B cell (primary cell): ENCODE measurements around the gene GLCCI1. TPM values are rescaled to one million over a fixed set of nuclear protein-coding genes. Genes with fewer than 3 reads are reported as not detected.

Experiments used
- ATAC-seq: fragments of 200-7000 bp; cut with Tn5 transposase; one replicate; pipeline ENCODE4 v1.10.0; 2021; ENCODE audit warnings: low read depth, mild to moderate bottlenecking, moderate number of reproducible peaks, moderate library complexity
- CTCF ChIA-PET: fragments of 350-600 bp; sonication (Branson Sonifier 250); formaldehyde crosslinking; loops from one replicate; lab custom pipeline; 2021; ENCODE audit warnings: antibody characterized with exemption, inconsistent platforms; lab: Charles Lee
- POLR2A ChIA-PET: fragments of 350-600 bp; sonication (Branson Sonifier 250); formaldehyde crosslinking; loops from one replicate; lab custom pipeline; 2021; ENCODE audit warnings: antibody characterized with exemption; lab: Charles Lee
- DNase-seq: peaks from one replicate; pipeline ENCODE4 v3.0.0; 2013
- H2AFZ ChIP-seq: 2 replicates; pipeline ENCODE4 v1.6.1; 2012; ENCODE audit warnings: mild to moderate bottlenecking, low read depth, low read length; ENCODE audit not compliant: insufficient read depth, poor library complexity, severe bottlenecking
- H3K27ac ChIP-seq, 2 donors: 1 replicate in 1 of 2; 2 replicates in 1 of 2; pipeline ENCODE4 v1.5.1; 2012 to 2013; ENCODE audit warnings: low read length in 2 of 2, mild to moderate bottlenecking in 2 of 2, moderate library complexity in 1 of 2
- H3K27me3 ChIP-seq, 4 experiments: fragments of 200-600 bp in 1 of 4; sonication (generic) in 1 of 4; replicated peaks in 1 of 4; 1 replicate in 2 of 4; 2 replicates in 2 of 4; pipeline versions ENCODE4 v1.6.1 to v1.7.0; 2013 to 2016; ENCODE audit warnings: low read length in 3 of 4, mild to moderate bottlenecking in 2 of 4, mixed read lengths in 1 of 4, moderate library complexity in 1 of 4; ENCODE audit not compliant: insufficient read depth in 4 of 4, control insufficient read depth in 3 of 4; ENCODE audit errors: control extremely low read depth in 1 of 4
- H3K36me3 ChIP-seq, 2 experiments: replicated peaks in 1 of 2; 1 replicate in 1 of 2; 2 replicates in 1 of 2; pipeline versions ENCODE4 v1.6.1 to v1.7.1; 2013; ENCODE audit warnings: low read length in 1 of 2; ENCODE audit not compliant: insufficient read depth in 2 of 2, control insufficient read depth in 1 of 2; ENCODE audit errors: control extremely low read depth in 1 of 2, extremely low read depth in 1 of 2
- H3K4me1 ChIP-seq, 2 donors: fragments of 200-600 bp in 1 of 2; sonication (generic) in 1 of 2; 1 replicate in 1 of 2; 2 replicates in 1 of 2; pipeline versions ENCODE4 v1.5.1 to v1.6.1; 2013 to 2017; ENCODE audit warnings: low read length in 2 of 2; ENCODE audit not compliant: control insufficient read depth in 2 of 2, insufficient read depth in 2 of 2
- H3K4me2 ChIP-seq: replicated peaks from 2 replicates; pipeline ENCODE3; 2012; ENCODE audit warnings: mild to moderate bottlenecking, low read depth, low read length; ENCODE audit not compliant: poor library complexity, severe bottlenecking
- H3K4me3 ChIP-seq, 5 experiments: fragments of 200-600 bp in 1 of 5; sonication (generic) in 1 of 5; 1 replicate in 3 of 5; 2 replicates in 2 of 5; pipeline versions ENCODE4 v1.5.1 to v1.7.0; 2011 to 2016; ENCODE audit warnings: low read length in 4 of 5, mild to moderate bottlenecking in 4 of 5, low read depth in 2 of 5, control low read depth in 1 of 5, moderate library complexity in 1 of 5; ENCODE audit not compliant: insufficient read depth in 1 of 5; ENCODE audit errors: control extremely low read depth in 1 of 5, extremely low read depth in 1 of 5
- H3K79me2 ChIP-seq: fragments of 200-600 bp; sonication (generic); one replicate; pipeline ENCODE4 v1.6.0; 2016; ENCODE audit warnings: low read length; ENCODE audit not compliant: control insufficient read depth, insufficient read depth
- H3K9ac ChIP-seq: fragments of 200-600 bp; sonication (generic); 2 replicates; pipeline ENCODE4 v1.6.1; 2017; ENCODE audit warnings: mild to moderate bottlenecking, low read length, moderate library complexity
- H3K9me3 ChIP-seq, 3 donors: one replicate each; pipeline versions ENCODE4 v1.6.1 to v1.7.1; 2013; ENCODE audit warnings: low read length in 2 of 3; ENCODE audit not compliant: control insufficient read depth in 2 of 3, insufficient read depth in 1 of 3; ENCODE audit errors: control extremely low read depth in 1 of 3
- H4K20me1 ChIP-seq: 2 replicates; pipeline ENCODE4 v1.6.0; 2012; ENCODE audit warnings: mild to moderate bottlenecking, low read length; ENCODE audit not compliant: insufficient read depth, control insufficient read depth, poor library complexity, severe bottlenecking
- H3K27ac Mint-ChIP-seq: one replicate; pipeline ENCODE4 v1.8.0; 2021; ENCODE audit warnings: mixed read lengths
- H3K27me3 Mint-ChIP-seq: one replicate; pipeline ENCODE4 v1.8.0; 2021; ENCODE audit warnings: mixed read lengths
- H3K4me1 Mint-ChIP-seq: one replicate; pipeline ENCODE4 v1.8.0; 2021; ENCODE audit warnings: mixed read lengths
- H3K4me3 Mint-ChIP-seq: one replicate; pipeline ENCODE4 v1.8.0; 2021; ENCODE audit warnings: mixed read lengths
- H3K9me3 Mint-ChIP-seq: one replicate; pipeline ENCODE4 v1.8.0; 2022; ENCODE audit warnings: mixed read lengths; ENCODE audit not compliant: insufficient read depth
- CTCF ChIP-seq: fragments of 200-600 bp; IDR thresholded peaks from one replicate; pipeline ENCODE4 v1.8.0; 2022; ENCODE audit warnings: antibody characterized with exemption, mild to moderate bottlenecking
- EZH2 ChIP-seq: IDR thresholded peaks from 2 replicates; pipeline ENCODE4 v1.6.1; 2012; ENCODE audit warnings: borderline replicate concordance, low read depth, mild to moderate bottlenecking, moderate library complexity, low read length; ENCODE audit not compliant: insufficient read depth, poor library complexity, severe bottlenecking
- intact Hi-C: fragments of 100-400 bp; cut with micrococcal nuclease; formaldehyde crosslinking; loops from one replicate; pipeline ENCODE4 v1.10.0; 2022
- polyA plus RNA-seq: library from polyadenylated mRNA; depleted of rRNA; stranded (reverse); fragments of >200 nt; gene quantifications from 2 replicates; pipeline ENCODE4 v1.2.3, GENCODE V29; 2012
- total RNA-seq, 2 donors: library from RNA; stranded (reverse); fragments of 120-200 nt in 1 of 2; gene quantifications; 1 replicate in 1 of 2; 2 replicates in 1 of 2; pipeline versions ENCODE4 v1.2.3 to v1.2.4, GENCODE V29; 2013 to 2022

GLCCI1 gene
- total and polyA plus RNA-seq, 2 donors (not counting 1 experiment from before 2014, with no cell fraction given), result 17.7 to 50.3 TPM

GRCh38 chr7:8052824-8053223 is 84.2 kb downstream of the GLCCI1 start:
- Histone ChIP-seq H3K4me2 (no peak overlapping the region), H3K9me3 (no peaks in the 10 kb centered on the region), H3K36me3 (peaks cover 1 to 19% of the 10 kb centered on the region in 2 experiments), H3K9ac (no peak overlapping the region), H3K4me3 (no peak overlapping the region), H3K27me3 (no peaks in the 10 kb centered on the region), H3K27ac (no peak overlapping the region), H4K20me1 (no peaks in the 10 kb centered on the region), H3K4me1 (peaks cover 8% of the 10 kb centered on the region in 2 donors), H2AFZ (no peak overlapping the region), H3K79me2 (peaks cover 11% of the 10 kb centered on the region)
- intact Hi-C loops, result no loop called here
- ATAC-seq (no peak), DNase-seq (no peak)
- ChIA-PET POLR2A (no interaction called here), CTCF (no interaction called here)
- peaks cover 20% of the 10 kb centered on the region for H3K4me1 Mint-ChIP-seq
- no peak overlapping the region for H3K4me3 Mint-ChIP-seq
- H3K27ac Mint-ChIP-seq, result no peak overlapping the region
- TF ChIP-seq CTCF (no peak), EZH2 (no peak)
- H3K9me3 Mint-ChIP-seq, result peaks cover 2% of the 10 kb centered on the region
- H3K27me3 Mint-ChIP-seq, result no peaks in the 10 kb centered on the region

GRCh38 chr7:8056439-8056838 is 87.8 kb downstream of the GLCCI1 start:
- H2AFZ ChIP-seq, result no peak overlapping the region
- no peak for TF ChIP-seq CTCF
- TF ChIP-seq EZH2, result no peak
- Mint-ChIP-seq H3K4me1 (peaks cover 6% of the 10 kb centered on the region), H3K4me3 (no peak overlapping the region), H3K9me3 (no peaks in the 10 kb centered on the region), H3K27ac (no peak overlapping the region), H3K27me3 (no peaks in the 10 kb centered on the region)
- H3K9me3 ChIP-seq, result no peaks in the 10 kb centered on the region
- no peak for DNase-seq
- no peak overlapping the region for H3K4me3 ChIP-seq
- H3K27me3 ChIP-seq, result no peaks in the 10 kb centered on the region
- no peak overlapping the region for H3K9ac ChIP-seq
- H3K79me2 ChIP-seq, result peaks cover 7% of the 10 kb centered on the region
- H3K4me1 ChIP-seq, result no peaks in the 10 kb centered on the region
- no peak for ATAC-seq
- no peak overlapping the region for H3K4me2 ChIP-seq
- POLR2A ChIA-PET, result no interaction called here
- intact Hi-C loops, result no loop called here
- H3K27ac ChIP-seq, result no peak overlapping the region
- CTCF ChIA-PET, result interaction anchor here (1.2 kb wide), 1 partner anchor 134 kb away, joined by 3 read pairs; no protein-coding TSS in a partner anchor
- no peaks in the 10 kb centered on the region for H4K20me1 ChIP-seq
- peaks cover 6 to 25% of the 10 kb centered on the region in 2 experiments for H3K36me3 ChIP-seq
